IMR-90 (cell line): Measurements from ENCODE around the gene KRT6B. TPM values are rescaled to one million over a fixed set of nuclear protein-coding genes. Genes with fewer than 3 reads are reported as not detected.

Experiments
- ATAC-seq: fragments of 200-7000 bp; cut with Tn5 transposase; 2 replicates; pipeline ENCODE4 v1.9.1; 2020; ENCODE audit warnings: low read depth, mild to moderate bottlenecking, moderate library complexity
- BruUV-seq: library from RNA; stranded (reverse); fragments of 400-500 nt; replicated peaks from 2 replicates; lab custom pipeline; 2021; lab: Mats Ljungman, UMichigan
- CTCF ChIA-PET: fragments of 300-600 bp; formaldehyde crosslinking; extraction: SDS; loops from one replicate; lab custom pipeline; 2021; ENCODE audit warnings: antibody characterized with exemption; lab: Yijun Ruan, JAX
- POLR2A ChIA-PET: fragments of 300-600 bp; sonication (Branson Sonifier 250); formaldehyde crosslinking; loops from one replicate; lab custom pipeline; 2022; ENCODE audit warnings: antibody characterized with exemption; ENCODE audit not compliant: unreplicated experiment; lab: Charles Lee
- DNase-seq: peaks from one replicate; pipeline ENCODE4 v3.0.0; 2013
- H2AFZ ChIP-seq: replicated peaks from 2 replicates; pipeline ENCODE3; 2013; ENCODE audit warnings: low read length, mild to moderate bottlenecking; ENCODE audit not compliant: poor library complexity
- H2AK5ac ChIP-seq: 2 replicates; pipeline ENCODE4 v1.6.1; 2013; ENCODE audit warnings: low read depth, low read length, inconsistent platforms
- H2AK9ac ChIP-seq: replicated peaks from 2 replicates; pipeline ENCODE3; 2013; ENCODE audit warnings: mild to moderate bottlenecking, low read depth, low read length, moderate library complexity; ENCODE audit not compliant: poor library complexity
- H2BK120ac ChIP-seq: 2 replicates; pipeline ENCODE4 v1.6.1; 2013; ENCODE audit warnings: low read depth, low read length, inconsistent platforms
- H2BK15ac ChIP-seq: 3 replicates; pipeline ENCODE4 v1.6.1; 2013; ENCODE audit warnings: low read depth, low read length, inconsistent platforms
- H2BK20ac ChIP-seq: 2 replicates; pipeline ENCODE4 v1.6.1; 2013; ENCODE audit warnings: low read depth, mild to moderate bottlenecking, inconsistent platforms, low read length, moderate library complexity
- H2BK5ac ChIP-seq: 2 replicates; pipeline ENCODE4 v1.6.1; 2013; ENCODE audit warnings: mild to moderate bottlenecking, low read depth, low read length, inconsistent platforms; ENCODE audit not compliant: poor library complexity, severe bottlenecking
- H3K14ac ChIP-seq: replicated peaks from 2 replicates; pipeline ENCODE4 v1.6.1; 2013; ENCODE audit warnings: low read depth, low read length, inconsistent platforms
- H3K18ac ChIP-seq: 2 replicates; pipeline ENCODE4 v1.6.1; 2013; ENCODE audit warnings: low read depth, low read length, control low read depth
- H3K23ac ChIP-seq: 2 replicates; pipeline ENCODE4 v1.6.1; 2013; ENCODE audit warnings: low read depth, low read length, inconsistent platforms
- H3K27ac ChIP-seq: 2 replicates; pipeline ENCODE4 v1.5.1; 2013; ENCODE audit warnings: mild to moderate bottlenecking, control low read depth, low read length; ENCODE audit not compliant: insufficient read depth
- H3K27me3 ChIP-seq: 2 replicates; pipeline ENCODE4 v1.6.1; 2013; ENCODE audit warnings: low read length; ENCODE audit not compliant: control insufficient read depth, insufficient read depth
- H3K36me3 ChIP-seq: 2 replicates; pipeline ENCODE4 v1.6.1; 2013; ENCODE audit warnings: low read length, mixed read lengths; ENCODE audit not compliant: control insufficient read depth, insufficient read depth
- H3K4ac ChIP-seq: 2 replicates; pipeline ENCODE4 v1.6.1; 2013; ENCODE audit warnings: low read depth, low read length, inconsistent platforms
- H3K4me1 ChIP-seq: 2 replicates; pipeline ENCODE4 v1.6.1; 2013; ENCODE audit warnings: low read length, mixed read lengths; ENCODE audit not compliant: control insufficient read depth, insufficient read depth
- H3K4me2 ChIP-seq: 2 replicates; pipeline ENCODE4 v1.6.1; 2013; ENCODE audit warnings: low read depth, mild to moderate bottlenecking, control low read depth, low read length, moderate library complexity
- H3K4me3 ChIP-seq: 2 replicates; pipeline ENCODE4 v1.5.1; 2013; ENCODE audit warnings: low read depth, mild to moderate bottlenecking, control low read depth, low read length, moderate library complexity; ENCODE audit not compliant: insufficient read depth
- H3K56ac ChIP-seq: 2 replicates; pipeline ENCODE4 v1.6.1; 2013; ENCODE audit warnings: low read length, inconsistent platforms; ENCODE audit not compliant: insufficient read depth; ENCODE audit errors: extremely low read depth
- H3K79me1 ChIP-seq, 2 experiments: 2 replicates each; pipeline ENCODE4 v1.6.1; 2013; ENCODE audit warnings: low read length in 2 of 2, inconsistent platforms in 1 of 2, low read depth in 1 of 2
- H3K9ac ChIP-seq: 2 replicates; pipeline ENCODE4 v1.6.1; 2013; ENCODE audit warnings: low read depth, low read length, control low read depth
- H3K9me1 ChIP-seq: 2 replicates; pipeline ENCODE4 v1.6.1; 2013; ENCODE audit warnings: low read length, inconsistent platforms; ENCODE audit not compliant: insufficient read depth
- H3K9me3 ChIP-seq: 2 replicates; pipeline ENCODE4 v1.6.1; 2013; ENCODE audit warnings: low read length; ENCODE audit not compliant: control insufficient read depth, insufficient read depth
- H4K20me1 ChIP-seq: 2 replicates; pipeline ENCODE4 v1.6.1; 2013; ENCODE audit warnings: low read length, inconsistent platforms; ENCODE audit not compliant: insufficient read depth
- H4K5ac ChIP-seq: 2 replicates; pipeline ENCODE4 v1.6.1; 2013; ENCODE audit warnings: mild to moderate bottlenecking, low read depth, low read length, control low read depth
- H4K8ac ChIP-seq, 2 experiments: 2 replicates each; pipeline ENCODE4 v1.6.1; 2013; ENCODE audit warnings: low read depth in 2 of 2, low read length in 2 of 2, control low read depth in 1 of 2, inconsistent platforms in 1 of 2
- H4K91ac ChIP-seq: 2 replicates; pipeline ENCODE4 v1.6.1; 2013; ENCODE audit warnings: low read depth, low read length, inconsistent platforms; ENCODE audit not compliant: insufficient read depth
- BHLHE40 ChIP-seq: fragments of 150-350 bp; IDR thresholded peaks from 2 replicates; pipeline ENCODE4 v1.6.1; 2016; ENCODE audit warnings: mild to moderate bottlenecking, low read depth, low read length
- WGBS, 2 experiments: methylation state at CpG; one replicate each; pipeline versions ENCODE4 v1.1.5 to v1.1.7; 2013; ENCODE audit warnings: missing lambda C conversion rate in 2 of 2; ENCODE audit not compliant: insufficient read length in 1 of 2; ENCODE audit errors: extremely low coverage in 2 of 2; 5-methylcytosine and 5-hydroxymethylcytosine counted together
- dilution Hi-C: fragments of 300-500 bp; cut with HindIII; formaldehyde crosslinking; loops from one replicate; pipeline ENCODE4 v1.14.3; 2018; ENCODE audit warnings: low sequenced_read_pairs; ENCODE audit not compliant: unreplicated experiment
- in situ Hi-C: fragments of 300-500 bp; cut with MboI; formaldehyde crosslinking; loops from 3 replicates; pipeline ENCODE4 v1.14.3; 2019; ENCODE audit warnings: low sequenced_read_pairs, inconsistent platforms, mixed read lengths
- intact Hi-C: fragments of 100-400 bp; cut with micrococcal nuclease; formaldehyde crosslinking; loops from 2 replicates; pipeline ENCODE4 v1.10.0; 2022
- polyA plus RNA-seq, 3 experiments: library from polyadenylated mRNA; depleted of rRNA; stranded (reverse); fragments of >200 nt; gene quantifications; 2 replicates each; pipeline ENCODE4 v1.2.3, GENCODE V29; 2012; ENCODE audit warnings: low replicate concordance in 1 of 3
- total RNA-seq: library from RNA; depleted of rRNA; stranded (reverse); fragments of >200 nt; gene quantifications from 2 replicates; pipeline ENCODE4 v1.2.3, GENCODE V29; 2012

KRT6B gene
- total and polyA plus RNA-seq, 2 of the 4 experiments (the other 2 are of a cell fraction), result not detected

DNA sequence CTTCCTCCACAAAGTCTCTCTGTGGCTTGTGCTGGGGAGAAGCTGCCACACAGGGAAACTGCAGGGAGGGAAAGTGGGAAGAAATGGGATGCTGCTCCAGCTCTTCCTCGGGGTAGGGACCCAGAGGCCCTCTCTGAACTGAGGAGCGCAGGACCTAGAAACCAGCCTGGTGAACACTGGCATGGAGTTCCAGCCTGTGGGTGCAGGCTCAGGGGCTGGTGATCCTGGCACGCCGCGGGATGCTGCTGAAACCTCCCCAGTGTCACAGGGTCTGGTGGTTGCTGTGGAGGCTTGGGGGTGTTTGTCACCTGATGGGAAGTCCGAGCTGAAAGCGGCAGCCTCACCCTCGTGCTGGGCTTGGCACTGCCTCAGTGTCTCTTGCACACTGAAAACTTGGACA, 12.5 kb downstream of the KRT6B start:
- CTCF ChIA-PET, result no interaction called here
- H3K18ac ChIP-seq, result no peak overlapping the region

More for the DNA sequence above, 12.5 kb downstream of the KRT6B start:
- no peaks in the 10 kb centered on the region for H3K9me3 ChIP-seq
- no peak overlapping the region for H3K27ac ChIP-seq
- no peak overlapping the region for H4K91ac ChIP-seq
- no peak overlapping the region for H2BK20ac ChIP-seq
- no TSS peak for BruUV-seq
- dilution Hi-C loops (no loop called here), in situ Hi-C loops (no loop called here), intact Hi-C loops (no loop called here)
- H2BK120ac ChIP-seq, result no peak overlapping the region
- peaks cover 4% of the 10 kb centered on the region; the same call in 1 of the 2 replicates for H3K27me3 ChIP-seq
- H3K4ac ChIP-seq, result no peak overlapping the region
- no peaks in the 10 kb centered on the region for H3K36me3 ChIP-seq
- no peak overlapping the region for H4K5ac ChIP-seq
- H3K56ac ChIP-seq, result no peak overlapping the region
- H3K4me1 ChIP-seq, result no peaks in the 10 kb centered on the region; the same call in 1 of the 2 replicates
- no peak overlapping the region for H2AFZ ChIP-seq
- no peak overlapping the region; the same call in 2 of the 3 replicates for H2BK15ac ChIP-seq
- ATAC-seq (no peak), DNase-seq (no peak)
- TF ChIP-seq BHLHE40, result no peak
- no peaks in the 10 kb centered on the region for H3K79me1 ChIP-seq
- no peaks in the 10 kb centered on the region for H3K9me1 ChIP-seq
- no peak overlapping the region for H3K4me2 ChIP-seq
- H2AK5ac ChIP-seq, result no peak overlapping the region
- no peak overlapping the region for H2AK9ac ChIP-seq
- no peak overlapping the region for H2BK5ac ChIP-seq
- no peaks in the 10 kb centered on the region for H4K20me1 ChIP-seq
- no CpG with 5 or more reads among the region's 8 CpGs for WGBS, 2 experiments
- no peak overlapping the region for H3K9ac ChIP-seq
- H3K14ac ChIP-seq, result no peak overlapping the region
- POLR2A ChIA-PET, result no interaction called here
- no peak overlapping the region for H3K23ac ChIP-seq
- no peak overlapping the region for H4K8ac ChIP-seq
- H3K4me3 ChIP-seq, result no peak overlapping the region
